ENCODE measurements around the gene SDK2.
"Not testable (repeated sequence)": the region's sequence is repeated elsewhere in the genome, so short reads cannot be mapped to it uniquely, and the experiment has no call there.

The SDK2 gene

DNA sequence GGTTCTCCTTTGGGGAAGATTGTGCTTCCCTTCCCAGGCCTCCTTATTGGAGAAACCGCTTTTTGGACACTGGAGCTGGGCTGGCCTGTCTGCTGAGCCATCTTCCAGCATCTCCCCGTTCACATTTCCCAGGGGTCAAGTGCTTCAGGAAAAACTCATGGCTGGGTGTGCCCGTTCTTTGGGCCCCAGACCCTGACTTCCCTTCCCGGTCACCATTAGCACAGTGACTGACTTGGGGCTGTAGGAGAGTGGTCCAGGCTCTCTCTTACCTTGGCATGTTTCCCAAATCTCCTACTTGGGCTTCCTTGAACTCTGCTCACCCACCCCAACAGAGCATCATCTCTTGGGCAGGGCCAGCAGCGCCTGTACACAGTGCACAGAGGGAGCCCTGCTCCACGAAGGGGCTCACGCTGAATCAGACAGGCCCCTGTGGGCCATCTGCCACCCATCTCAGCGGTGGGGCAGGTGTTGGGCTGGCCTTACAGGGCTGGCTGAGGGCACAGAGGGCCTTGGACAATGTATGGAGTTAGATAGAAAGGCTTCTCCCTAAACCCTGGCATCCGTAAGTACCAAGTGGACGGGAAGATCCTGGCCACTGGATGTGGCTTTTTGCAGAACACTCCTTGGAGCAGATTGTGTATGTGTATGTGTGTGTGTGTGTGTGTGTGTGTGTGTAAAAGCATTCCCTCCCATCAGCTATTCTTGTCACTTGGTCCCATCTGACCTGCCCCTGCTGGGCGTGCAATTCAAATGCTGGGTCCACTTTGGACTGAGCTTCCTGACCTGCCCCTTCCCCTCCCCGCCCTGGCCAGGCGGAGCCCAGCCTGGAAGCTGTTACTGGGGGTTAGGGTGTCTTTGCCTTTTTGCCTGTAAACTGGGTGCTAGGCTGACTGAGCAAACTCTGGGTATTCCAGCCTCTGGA lies 307.6 kb downstream of the SDK2 start:
- no peak for DNase-seq

- no peak for DNase-seq
Observed at GRCh38 chr17:73335591-73336407, 308.4 kb downstream of the SDK2 start.

DNA sequence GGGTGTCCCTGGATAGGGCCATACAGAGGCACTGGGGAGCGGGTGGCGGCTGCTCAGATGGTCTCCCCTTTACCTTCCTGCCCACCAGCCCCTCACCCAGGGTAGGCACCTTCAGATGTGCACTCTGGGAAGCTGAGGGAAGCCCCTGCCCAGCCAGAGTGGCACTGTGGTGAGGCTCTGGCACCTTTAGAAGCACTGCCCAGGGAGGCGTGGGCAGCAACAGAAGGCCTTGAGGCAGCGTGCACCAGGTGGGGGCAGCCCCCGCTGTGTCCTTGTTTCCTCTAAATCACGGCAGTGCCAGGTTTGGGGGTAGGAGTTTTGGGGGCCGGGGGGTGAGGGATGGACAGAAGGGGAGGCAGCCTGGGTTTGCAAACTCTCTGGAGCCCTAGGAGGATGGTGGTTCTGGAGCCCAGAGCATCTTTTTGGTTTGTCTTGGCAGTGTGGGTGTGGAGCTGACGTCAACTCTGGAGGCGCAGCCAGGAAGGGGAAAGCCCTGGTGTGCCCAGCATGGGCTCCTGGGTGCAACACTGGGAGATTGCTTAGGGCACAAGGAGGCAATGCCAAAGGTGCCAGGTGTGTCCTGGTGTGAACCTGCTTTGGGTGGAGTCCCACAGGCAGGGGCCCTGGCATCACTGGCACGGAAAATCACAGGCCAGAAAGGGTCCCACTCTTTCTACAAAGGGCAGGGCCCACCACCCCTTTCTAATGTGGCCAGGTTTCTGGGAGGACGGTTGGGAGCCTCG lies 309.3 kb downstream of the SDK2 start:
- DNase-seq = no peak

GRCh38 chr17:73333445-73333844 lies 310.8 kb downstream of the SDK2 start:
- DNase-seq = not testable (repeated sequence)

GRCh38 chr17:73331060-73331459 lies 313.2 kb downstream of the SDK2 start:
- no peak for DNase-seq

DNA sequence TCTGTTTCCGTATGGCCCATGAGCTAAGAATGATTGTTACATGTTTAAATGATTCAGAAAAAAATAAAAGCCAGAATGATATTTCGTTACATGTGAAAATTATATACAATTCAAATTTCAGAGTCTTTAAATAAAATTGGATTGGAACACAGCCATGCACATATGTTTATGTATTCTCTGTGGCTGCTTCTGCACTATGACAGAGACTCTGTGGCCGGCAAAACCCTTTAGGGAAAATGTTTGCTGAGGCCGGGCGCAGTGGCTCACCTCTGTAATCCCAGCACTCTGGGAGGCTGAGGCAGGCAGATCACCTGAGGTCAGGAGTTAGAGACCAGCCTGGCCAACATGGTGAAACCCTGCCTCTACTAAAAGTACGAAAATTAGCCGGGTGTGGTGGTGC lies 316.6 kb downstream of the SDK2 start:
- no peak for DNase-seq

DNA sequence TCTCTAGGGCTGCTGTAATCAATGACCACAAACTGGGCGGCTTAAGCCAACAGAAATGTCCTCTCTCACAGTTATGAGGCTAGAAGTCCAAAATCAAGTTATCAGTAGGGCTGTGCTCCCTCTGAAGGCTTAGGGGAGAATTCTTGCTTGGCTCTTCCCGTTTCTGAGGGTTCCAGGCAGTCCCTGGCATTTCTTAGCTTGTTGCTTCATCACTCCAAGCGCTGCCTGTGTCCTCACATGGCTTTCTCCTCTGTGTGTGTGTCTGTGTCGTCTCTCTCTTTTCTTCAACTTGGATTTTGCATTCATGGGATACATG lies 318.8 kb downstream of the SDK2 start:
- no peak for DNase-seq

DNA sequence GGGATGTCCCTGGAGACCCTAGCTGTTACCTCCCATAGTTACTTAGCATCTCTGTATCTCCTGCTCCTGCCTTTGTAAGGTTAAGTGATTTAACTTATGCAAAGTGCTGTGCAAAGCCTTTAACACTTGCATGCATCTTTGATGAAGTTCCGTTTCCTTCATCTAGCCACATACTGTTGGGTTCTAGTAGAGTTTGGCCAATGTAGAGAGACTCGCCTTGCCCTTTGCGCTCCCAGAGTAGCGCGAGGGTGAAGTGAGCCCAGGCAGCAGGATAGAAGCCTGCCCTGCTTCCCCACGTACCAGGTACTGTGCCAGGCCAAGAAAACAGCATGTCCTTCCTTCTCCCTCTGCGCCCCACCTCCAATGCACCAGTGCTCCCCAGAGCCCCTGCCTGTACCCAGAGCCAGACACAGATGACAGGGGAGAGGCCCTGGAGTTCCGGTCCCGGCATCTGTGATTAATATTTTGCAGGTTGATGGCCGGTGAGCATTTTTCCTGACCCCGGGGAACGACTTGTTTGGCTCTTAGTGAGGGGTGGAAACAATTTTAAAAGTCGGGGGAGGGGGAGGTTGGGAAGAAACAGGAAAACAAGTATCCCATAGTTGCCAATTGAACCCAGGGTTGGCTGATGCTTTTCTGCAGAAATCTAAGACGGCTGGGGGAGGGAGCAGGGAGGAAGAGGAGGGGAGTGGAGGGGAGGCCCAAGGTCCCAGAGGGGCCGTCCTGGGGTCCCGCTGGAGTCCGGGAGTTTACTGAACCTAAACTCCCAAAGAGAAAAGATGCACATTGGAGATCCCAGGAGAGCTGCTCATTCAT lies 319.3 kb downstream of the SDK2 start:
- no peak for DNase-seq

DNA sequence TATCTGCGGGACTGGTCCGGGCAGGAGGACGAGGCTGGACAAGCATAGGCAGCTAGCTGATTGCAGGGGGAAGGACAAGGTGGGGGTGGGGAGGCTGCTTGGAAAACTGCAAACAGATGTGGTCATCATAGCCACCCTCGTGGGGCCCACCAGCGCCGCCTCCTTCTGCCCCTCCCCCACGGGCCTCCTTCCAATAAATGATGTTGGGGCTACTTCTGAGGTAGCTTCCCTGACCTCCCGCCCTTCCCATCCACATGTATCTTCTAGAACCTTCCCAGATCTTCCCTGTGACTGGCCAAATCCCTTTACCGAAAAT lies 320.1 kb downstream of the SDK2 start:
- DNase-seq = no peak

GRCh38 chr17:73323409-73324159 lies 320.7 kb downstream of the SDK2 start:
- no peak for DNase-seq

DNA sequence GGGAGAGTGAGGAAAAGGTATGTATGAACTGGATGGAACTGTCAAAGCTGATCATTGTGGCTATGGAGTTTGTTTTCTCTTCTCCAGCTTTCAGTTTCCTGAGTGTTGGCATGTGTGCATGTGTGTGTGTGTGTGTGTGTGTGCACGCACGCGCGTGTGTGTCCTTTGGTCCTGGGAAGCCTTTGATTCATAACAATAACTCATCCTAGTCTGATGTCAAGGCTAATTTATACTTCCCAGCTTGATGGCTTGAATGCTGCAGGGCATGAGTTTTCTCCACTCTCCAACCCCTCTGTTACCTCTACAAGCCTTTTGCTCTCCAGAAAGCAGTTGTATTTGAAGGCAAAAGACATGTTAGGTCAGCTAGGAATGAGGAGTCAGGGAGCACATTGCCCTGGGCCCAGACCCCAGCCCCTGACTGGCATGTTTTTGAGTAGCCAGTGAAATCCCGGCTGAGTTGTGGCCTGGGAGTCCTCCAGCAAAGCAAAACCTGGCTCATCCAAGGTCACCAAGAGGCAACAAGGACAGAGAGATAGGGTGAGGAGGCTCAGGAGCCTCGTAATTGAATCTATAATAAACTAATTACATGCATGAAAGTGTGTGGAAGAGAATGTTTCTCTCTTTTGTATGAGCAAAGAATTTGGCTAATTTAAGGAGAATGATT lies 323.5 kb downstream of the SDK2 start:
- no peak for DNase-seq

- DNase-seq = no peak
Observed at GRCh38 chr17:73319766-73320165, 324.5 kb downstream of the SDK2 start.

- DNase-seq = no peak
Observed at GRCh38 chr17:73318836-73319235, 325.4 kb downstream of the SDK2 start.

GRCh38 chr17:73318427-73318813 lies 325.8 kb downstream of the SDK2 start:
- no peak for DNase-seq

GRCh38 chr17:73317513-73318426 lies 326.5 kb downstream of the SDK2 start:
- no peak for DNase-seq

DNA sequence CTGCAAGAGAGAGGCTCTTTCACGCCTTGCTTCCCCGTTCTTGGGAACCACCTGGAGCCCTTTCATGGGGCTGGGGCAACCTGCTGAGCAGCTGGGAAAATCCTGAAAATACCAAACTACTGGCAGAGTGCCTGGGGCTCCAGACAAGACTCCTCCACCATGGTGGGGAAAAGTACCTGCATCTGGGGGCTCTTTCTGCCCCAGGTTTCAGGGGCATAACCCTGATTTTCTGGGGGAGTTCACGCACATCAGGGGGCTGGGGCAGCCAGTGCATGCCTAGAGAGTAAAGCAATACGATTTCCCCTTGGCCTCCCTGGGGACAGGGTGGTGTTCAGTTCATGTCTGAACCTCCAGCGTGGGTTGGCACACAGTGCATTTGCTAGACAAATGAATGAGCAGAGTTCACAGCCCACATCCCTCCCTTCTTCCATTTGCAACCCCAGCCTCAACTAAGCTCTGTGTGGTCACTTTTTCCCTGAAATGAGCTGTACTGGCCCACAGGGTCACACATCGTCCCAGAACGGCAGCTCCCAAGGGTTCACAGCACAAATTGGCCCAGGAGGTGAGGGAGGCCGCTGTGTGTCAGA lies 327.2 kb downstream of the SDK2 start:
- DNase-seq = no peak

- no peak for DNase-seq
Observed at GRCh38 chr17:73315471-73315870, 328.8 kb downstream of the SDK2 start.

DNA sequence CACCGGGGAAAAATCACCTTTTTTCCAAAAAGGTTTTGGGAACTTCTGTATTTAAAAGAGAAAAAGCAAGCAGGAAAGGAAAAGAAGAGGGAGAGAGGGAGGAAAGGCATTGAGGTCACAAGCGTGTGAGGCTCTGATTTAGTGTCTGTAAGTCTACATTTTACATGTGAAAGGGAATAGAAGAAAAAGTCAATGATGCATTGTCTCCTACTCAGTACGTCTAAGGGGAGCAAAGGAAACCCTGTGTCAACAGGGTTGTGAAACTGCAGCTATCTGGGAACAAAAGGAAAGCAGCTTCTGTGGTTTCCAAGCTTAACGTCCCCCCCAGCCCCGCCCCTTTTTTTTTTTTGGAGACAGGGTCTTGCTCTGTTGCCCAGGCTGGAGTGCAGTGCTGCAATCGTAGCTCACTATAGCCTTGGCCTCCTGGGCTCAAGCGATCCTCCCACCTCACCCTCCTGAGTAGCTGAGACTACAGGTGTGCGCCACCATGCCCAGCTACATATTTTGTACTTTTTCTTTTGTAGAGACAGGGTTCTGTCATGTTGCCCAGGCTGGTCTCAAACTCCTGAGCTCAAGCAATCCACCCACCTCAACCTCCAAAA lies 330.6 kb downstream of the SDK2 start:
- DNase-seq = no peak

DNA sequence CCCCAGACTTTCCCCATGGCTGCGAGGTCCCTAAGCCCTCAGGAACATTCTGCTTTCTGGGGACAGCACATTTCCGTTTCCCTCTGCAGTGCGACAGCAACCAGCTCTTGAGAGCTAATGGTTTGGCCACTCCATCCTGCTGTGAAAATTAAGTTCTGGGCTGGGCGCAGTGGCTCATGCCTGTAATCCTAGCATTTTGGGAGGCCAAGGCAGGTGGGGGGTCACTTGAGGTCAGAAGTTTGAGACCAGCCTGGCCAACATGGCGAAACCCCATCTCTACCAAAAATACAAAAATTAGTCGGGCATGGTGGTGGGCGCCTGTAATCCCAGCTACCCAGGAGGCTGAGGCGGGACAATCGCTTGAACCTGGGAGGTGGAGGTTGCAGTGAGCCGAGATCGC lies 331.4 kb downstream of the SDK2 start:
- DNase-seq = not testable (repeated sequence)

All from hippocampal formation (tissue), 2 donors.